GM18873 (cell line): ENCODE measurements around the gene SNX11.
A peak's percentile ranks its signal among the peaks of the same experiment; 100 is the strongest.

Experiments used
- ATAC-seq: cut with Tn5 transposase; IDR thresholded peaks from one replicate; pipeline ENCODE4 v1.9.1; 2021; ENCODE audit warnings: mild to moderate bottlenecking, moderate library complexity, moderate number of reproducible peaks; ENCODE audit not compliant: unreplicated experiment, low FRiP score

SNX11 gene

GRCh38 chr17:48093341-48094045 is 14.1 kb upstream of the SNX11 start:
- ATAC-seq: no peak

GRCh38 chr17:48095611-48096010 is 12.0 kb upstream of the SNX11 start:
- no peak for ATAC-seq

GRCh38 chr17:48100160-48100559 is 7.4 kb upstream of the SNX11 start:
- ATAC-seq: no peak

- ATAC-seq: no peak
Measured at GRCh38 chr17:48100591-48101011, 7.0 kb upstream of the SNX11 start.

- peak; percentile 84 for ATAC-seq
Measured at GRCh38 chr17:48101012-48101720, 6.4 kb upstream of the SNX11 start, which contains the start of gene CBX1. TSS of gene CBX1 (minus strand) at chr17:48101478. CDS start at chr17:48077004, 24,474 bp downstream.

GRCh38 chr17:48102043-48102750 is 5.4 kb upstream of the SNX11 start:
- ATAC-seq: no peak

- ATAC-seq: no peak
Measured at GRCh38 chr17:48102798-48103715, 4.5 kb upstream of the SNX11 start.

- ATAC-seq: no peak
Measured at GRCh38 chr17:48104440-48104839, 3.1 kb upstream of the SNX11 start.

- ATAC-seq: no peak
Measured at GRCh38 chr17:48106802-48107136, 797 bp upstream of the SNX11 start.

GRCh38 chr17:48110761-48111160 is 3.2 kb downstream of the SNX11 start:
- ATAC-seq: no peak

GRCh38 chr17:48111937-48112241 is 4.3 kb downstream of the SNX11 start:
- no peak for ATAC-seq

- ATAC-seq: no peak
Measured at GRCh38 chr17:48113201-48113676, 5.7 kb downstream of the SNX11 start.

- no peak for ATAC-seq
Measured at GRCh38 chr17:48121923-48122664, 14.5 kb downstream of the SNX11 start.

- no peak for ATAC-seq
Measured at GRCh38 chr17:48122665-48123045, 15.1 kb downstream of the SNX11 start.

GRCh38 chr17:48123111-48123510 is 15.5 kb downstream of the SNX11 start:
- ATAC-seq: no peak

GRCh38 chr17:48123776-48124388 is 16.3 kb downstream of the SNX11 start:
- no peak for ATAC-seq

GRCh38 chr17:48125829-48126531 is 18.4 kb downstream of the SNX11 start:
- no peak for ATAC-seq

- no peak for ATAC-seq
Measured at GRCh38 chr17:48126532-48126850, 18.9 kb downstream of the SNX11 start.
